Heart right ventricle (tissue), 16 donors: ENCODE data around the gene AKTIP. TPM values are rescaled to one million over a fixed set of nuclear protein-coding genes. Genes with fewer than 3 reads are reported as not detected.

Experiments
- ATAC-seq, 8 donors: fragments of 200-7000 bp; cut with Tn5 transposase; one replicate each; pipeline ENCODE4 v1.9.1; 2020; ENCODE audit warnings: mild to moderate bottlenecking in 8 of 8, moderate library complexity in 8 of 8, moderate number of reproducible peaks in 1 of 8
- DNase-seq, 2 donors: peaks; one replicate each; pipeline ENCODE4 v3.0.0-alpha.2; 2020
- H3K27ac ChIP-seq, 10 donors: fragments of 200-600 bp; sonication (generic) in 2 of 10; one replicate each; pipeline versions ENCODE4 v1.5.0 to v1.8.0; 2020 to 2022; ENCODE audit warnings: mild to moderate bottlenecking in 3 of 10
- H3K27me3 ChIP-seq, 7 donors: fragments of 200-600 bp; one replicate each; pipeline ENCODE4 v1.8.0; 2021 to 2022; ENCODE audit warnings: mild to moderate bottlenecking in 2 of 7
- H3K36me3 ChIP-seq, 9 donors: fragments of 200-600 bp; sonication (generic) in 1 of 9; one replicate each; pipeline versions ENCODE4 v1.5.0 to v1.8.0; 2020 to 2022; ENCODE audit warnings: mild to moderate bottlenecking in 2 of 9
- H3K4me1 ChIP-seq, 9 donors: fragments of 200-600 bp; sonication (generic) in 1 of 9; one replicate each; pipeline versions ENCODE4 v1.5.0 to v1.8.0; 2020 to 2022; ENCODE audit warnings: mild to moderate bottlenecking in 4 of 9
- H3K4me3 ChIP-seq, 10 donors: fragments of 200-600 bp; sonication (generic) in 2 of 10; one replicate each; pipeline versions ENCODE4 v1.5.0 to v1.8.0; 2020 to 2022; ENCODE audit warnings: mild to moderate bottlenecking in 7 of 10, moderate library complexity in 2 of 10
- H3K9me3 ChIP-seq, 11 donors: fragments of 200-600 bp in 10 of 11; sonication (generic) in 2 of 11; one replicate each; pipeline versions ENCODE4 v1.5.0 to v1.8.0; 2013 to 2022; ENCODE audit warnings: mild to moderate bottlenecking in 2 of 11, control low read depth in 1 of 11, moderate library complexity in 1 of 11
- CTCF ChIP-seq, 9 donors: fragments of 200-600 bp; sonication (generic) in 2 of 9; IDR thresholded peaks; one replicate each; pipeline versions ENCODE4 v1.5.0 to v1.8.0; 2021 to 2022; ENCODE audit warnings: antibody characterized with exemption in 9 of 9, mild to moderate bottlenecking in 5 of 9, moderate library complexity in 1 of 9
- WGBS, 2 donors: extraction: QIAGEN DNeasy Blood & Tissue Kit; methylation state at CpG; one replicate each; pipeline ENCODE4 v1.1.7; 2013; ENCODE audit warnings: inconsistent platforms in 1 of 2; 5-methylcytosine and 5-hydroxymethylcytosine counted together
- intact Hi-C, 10 donors: fragments of 100-400 bp; cut with DNase I; formaldehyde crosslinking; loops; one replicate each; pipeline versions ENCODE4 v1.11.1 to v1.14.2; 2022
- polyA plus RNA-seq, 2 donors: library from polyadenylated mRNA; stranded (reverse); fragments of 200-250 nt; gene quantifications; one replicate each; pipeline ENCODE4 v1.2.3, GENCODE V29; 2013
- total RNA-seq, 10 donors: library from RNA; stranded (reverse); fragmentation: NEBNext Ultra II Directional in 3 of 10; extraction: Animal tissue kit (Norgen Biotek cat#: 25700) in 3 of 10; gene quantifications; one replicate each; pipeline versions ENCODE4 v1.2.1 to v1.2.4, GENCODE V29; 2021 to 2023
- donor health status: Arrhythmogenic right ventricular cardiomyopathy.
- donor health status: ischemic (EF 13 %, LVEDD 7.1; RV severe dilation, severe dysfunction).
- donor health status: healthy with polysubstance abuse.
- donor health status: DM: no; HTN: yes; CAD: no.
- donor health status: DM: no; HTN: no; CAD: no.
- donor health status: ischemic (EF 25% LVEDD 6.9; RV normal size, moderate dysfunction).
- donor health status: ischemic (EF 25% LVEDD 5.7; RV mildly dilated, moderate dysfunction).
- donor health status: healthy.
- donor health status: DM: yes; HTN: yes; CAD: no.
- donor health status: Ischemic cardiomyopathy.
- donor health status: ischemic (EF 35%, LVEDD 5.7; RV mildly dilated, moderate dysfunction).
- donor health status: nonischemic (EF 11% LVEDD 7.7; RV severe dilation, severe dysfunction).
- donor health status: DM: yes; HTN: yes; CAD: no.
- donor health status: PGD.
- donor health status: ischemic (EF 29% LVEDD 5.4; RV normal size, mild dysfunction).
- donor health status: nonischemic (EF 23%, LVEDD 6.1; RV moderate dilation, normal function).

The AKTIP gene
- total and polyA plus RNA-seq, 12 donors, result 33.4 to 105 (median 75.5) TPM

- H3K4me3 ChIP-seq, result peak overlapping the region; percentile 12 to 99 (median 76)
- peak overlapping the region; percentile 91 to 99 (median 94) for H3K27ac ChIP-seq
- 2% methylated on average over 15 of the region's 15 CpGs for WGBS, 2 donors
- peak; percentile 55 to 69 for DNase-seq
- H3K36me3 ChIP-seq, result peaks cover 0 to 11% (median 0%) of the 10 kb centered on the region in 9 donors
- H3K4me1 ChIP-seq, result peaks cover 5 to 47% (median 40%) of the 10 kb centered on the region in 9 donors
- intact Hi-C loops, result loop anchor here in 6 of 10 donors (2.0 to 10.0 kb wide), 3 partner anchors 69 to 1423 kb away; partner anchors contain the start of gene RBL2 (in 5 of the 6)
- peak; percentile 3 to 44 (median 12) for ATAC-seq
- no peak for TF ChIP-seq CTCF (IDR thresholded peaks at IDR 0.05)
- H3K27me3 ChIP-seq, result no peaks in the 10 kb centered on the region
- H3K9me3 ChIP-seq, result no peaks in the 10 kb centered on the region
Measured at GRCh38 chr16:53503991-53504663, 1.1 kb upstream of the AKTIP start.

- peak overlapping the region; percentile 83 to 99 (median 88) for H3K4me3 ChIP-seq
- TF ChIP-seq CTCF (IDR thresholded peaks at IDR 0.05), result no peak
- peaks cover 5 to 47% (median 40%) of the 10 kb centered on the region in 9 donors for H3K4me1 ChIP-seq
- WGBS, 2 donors, result 0% methylated on average over 46 of the region's 46 CpGs
- DNase-seq (peak; percentile 100), ATAC-seq (peak; percentile 92 to 96 (median 94))
- H3K36me3 ChIP-seq, result peaks cover 0 to 18% (median 6%) of the 10 kb centered on the region in 9 donors
- H3K27ac ChIP-seq, result peak overlapping the region; percentile 91 to 99 (median 94)
- no peaks in the 10 kb centered on the region for H3K9me3 ChIP-seq
- intact Hi-C loops, result loop anchor here in 6 of 10 donors (2.0 to 10.0 kb wide), 3 partner anchors 69 to 1424 kb away; partner anchors contain the start of gene RBL2 (in 5 of the 6)
- no peaks in the 10 kb centered on the region for H3K27me3 ChIP-seq
Measured at GRCh38 chr16:53503270-53503923, 388 bp upstream of the AKTIP start.

- no peaks in the 10 kb centered on the region for H3K27me3 ChIP-seq
- H3K9me3 ChIP-seq, result no peaks in the 10 kb centered on the region
- no peak for ATAC-seq
- peaks cover 5 to 47% (median 40%) of the 10 kb centered on the region in 9 donors for H3K4me1 ChIP-seq
- H3K36me3 ChIP-seq, result peaks cover 0 to 39% (median 19%) of the 10 kb centered on the region in 9 donors
- TF ChIP-seq CTCF (IDR thresholded peaks at IDR 0.05), result no peak
- intact Hi-C loops, result loop anchor here in 2 of 10 donors (5.0 to 10.0 kb wide), 2 partner anchors 67 to 1426 kb away; partner anchors contain the start of gene RBL2 (in 1 of the 2)
- H3K4me3 ChIP-seq, result peak overlapping the region in 9 of 10 donors; percentile 85 to 99 (median 91)
- DNase-seq, result no peak
- 39 to 41% methylated on average over 9 of the region's 9 CpGs for WGBS, 2 donors
- H3K27ac ChIP-seq, result peak overlapping the region; percentile 5 to 95 (median 88)
Measured at GRCh38 chr16:53501216-53501859, 1.7 kb downstream of the AKTIP start.

GRCh38 chr16:53498984-53499383 is 4.0 kb downstream of the AKTIP start:
- ATAC-seq (no peak), DNase-seq (no peak)
- peaks cover 0 to 30% (median 22%) of the 10 kb centered on the region in 9 donors for H3K4me1 ChIP-seq
- H3K9me3 ChIP-seq, result no peaks in the 10 kb centered on the region
- H3K27ac ChIP-seq, result no peak overlapping the region
- H3K27me3 ChIP-seq, result no peaks in the 10 kb centered on the region
- 91% methylated on average over 4 of the region's 4 CpGs for WGBS, 2 donors
- peaks cover 0 to 62% (median 42%) of the 10 kb centered on the region in 9 donors for H3K36me3 ChIP-seq
- no peak overlapping the region for H3K4me3 ChIP-seq
- intact Hi-C loops, result loop anchor here in 1 of 10 donors (10.0 kb wide), 1 partner anchor 54 kb away; no protein-coding TSS in a partner anchor
- TF ChIP-seq CTCF (IDR thresholded peaks at IDR 0.05), result no peak
